GM13976 (cell line): Measurements from ENCODE around the gene SSRP1.

Experiments used
- DNase-seq: peaks from one replicate; pipeline ENCODE4 v3.0.0; 2012; ENCODE audit warnings: low spot score
- CTCF ChIP-seq: IDR thresholded peaks from 2 replicates; pipeline ENCODE4 v1.5.1; 2012; ENCODE audit warnings: borderline replicate concordance, mild to moderate bottlenecking; ENCODE audit not compliant: insufficient read depth; ENCODE audit errors: extremely low read depth, missing control alignments, control extremely low read depth
- in situ Hi-C: fragments of 300-500 bp; cut with MboI; formaldehyde crosslinking; loops from one replicate; pipeline ENCODE4 v1.12.0; 2022; ENCODE audit warnings: low sequenced_read_pairs, mixed read lengths, inconsistent platforms; ENCODE audit not compliant: unreplicated experiment

Gene SSRP1

GRCh38 chr11:57359896-57360690, 24.4 kb upstream of the SSRP1 start:
- no peak for DNase-seq
- TF ChIP-seq CTCF = no peak
- in situ Hi-C loops = no loop called here

- no peak for TF ChIP-seq CTCF
- in situ Hi-C loops = no loop called here
- DNase-seq = no peak
Observed at GRCh38 chr11:57359396-57359795, 23.7 kb upstream of the SSRP1 start.

- in situ Hi-C loops = no loop called here
- DNase-seq = no peak
- no peak for TF ChIP-seq CTCF
Observed at GRCh38 chr11:57358991-57359390, 23.3 kb upstream of the SSRP1 start.

GRCh38 chr11:57358543-57358961, 22.9 kb upstream of the SSRP1 start:
- DNase-seq = no peak
- TF ChIP-seq CTCF = no peak
- in situ Hi-C loops = no loop called here

- TF ChIP-seq CTCF = no peak
- DNase-seq = no peak
- in situ Hi-C loops = no loop called here
Observed at GRCh38 chr11:57357856-57358255, 22.2 kb upstream of the SSRP1 start.

GRCh38 chr11:57357310-57357709, 21.6 kb upstream of the SSRP1 start:
- DNase-seq = no peak
- in situ Hi-C loops = no loop called here
- TF ChIP-seq CTCF = no peak
